AG04450 (cell line): Measurements from ENCODE around the gene UBE2E2. TPM values are rescaled to one million over a fixed set of nuclear protein-coding genes. Genes with fewer than 3 reads are reported as not detected.

Experiments
- CTCF ChIA-PET: fragments of 300-600, 350-600 bp; formaldehyde crosslinking; extraction: SDS; loops from one replicate; lab custom pipeline; 2022; ENCODE audit warnings: antibody characterized with exemption, inconsistent platforms; lab: Charles Lee
- POLR2A ChIA-PET: fragments of 350-600 bp; formaldehyde crosslinking; extraction: SDS; loops from one replicate; lab custom pipeline; 2021; ENCODE audit warnings: antibody characterized with exemption, inconsistent platforms; lab: Yijun Ruan, JAX
- DNase-seq: peaks from one replicate; pipeline ENCODE4 v3.0.0-alpha.2; 2011; ENCODE audit warnings: low read depth, low spot score
- H3K27ac ChIP-seq: one replicate; pipeline ENCODE4 v1.5.1; 2012; ENCODE audit warnings: low read depth, low read length, control low read depth
- H3K27me3 ChIP-seq: one replicate; pipeline ENCODE4 v1.6.0; 2012; ENCODE audit warnings: low read length; ENCODE audit not compliant: control insufficient read depth, insufficient read depth
- H3K4me3 ChIP-seq: 2 replicates; pipeline ENCODE4 v1.5.1; 2011; ENCODE audit warnings: mild to moderate bottlenecking, low read depth, low read length, control low read depth
- H3K9me3 ChIP-seq: 2 replicates; pipeline ENCODE4 v1.5.1; 2012; ENCODE audit warnings: low read length; ENCODE audit not compliant: control insufficient read depth, insufficient read depth
- polyA plus RNA-seq: library from polyadenylated mRNA; depleted of rRNA; stranded (reverse); fragments of >200 nt; gene quantifications from 2 replicates; pipeline ENCODE4 v1.2.3, GENCODE V29; 2011
- TF ChIP-seq, protein P1 (sequence below): IDR thresholded peaks from 2 replicates; pipeline ENCODE4 v1.5.1; 2011; ENCODE audit warnings: low read depth, low read length, control low read depth, inconsistent platforms

The UBE2E2 gene
- polyA plus RNA-seq, 1 experiment = 43.2 TPM

DNA sequence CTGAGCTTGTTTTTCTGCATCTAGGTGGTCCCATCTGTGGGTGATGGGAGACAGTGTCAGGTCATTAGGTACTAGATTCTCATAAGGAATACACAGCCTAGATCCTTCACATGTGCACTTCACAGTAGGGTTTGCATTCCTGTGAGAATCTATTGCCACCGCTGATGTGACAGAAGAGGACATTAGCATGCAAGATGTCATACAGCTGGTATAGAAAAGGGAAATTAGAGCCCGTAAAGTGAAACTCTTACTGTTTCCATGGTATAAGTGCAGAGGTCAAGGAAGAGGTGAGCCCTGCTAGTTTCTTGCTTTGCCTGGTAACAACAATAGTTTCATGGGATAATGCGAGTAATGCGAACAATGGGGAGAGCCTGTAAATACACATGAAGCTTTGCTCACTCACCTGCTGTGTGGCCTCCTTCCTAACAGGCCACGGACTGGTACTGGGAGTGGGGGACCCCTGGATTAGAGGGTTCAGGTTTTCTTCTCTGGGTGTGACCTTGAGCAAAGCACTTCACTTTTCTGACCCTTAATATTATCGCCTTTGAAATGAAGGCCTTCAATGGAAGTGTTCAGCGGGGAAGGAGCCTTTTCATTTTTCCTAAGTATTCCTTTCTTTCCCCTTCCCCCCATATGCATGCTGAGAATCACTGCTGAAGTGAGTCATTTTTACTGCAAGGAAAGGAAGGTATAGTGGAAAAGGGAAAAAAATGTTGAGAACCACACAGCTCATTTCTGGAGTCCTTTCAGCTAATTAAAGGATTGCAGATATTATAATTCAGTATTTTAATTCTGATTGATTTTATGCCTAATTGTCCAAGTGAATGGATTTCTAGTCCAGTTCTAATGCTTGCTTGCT, 286.4 kb downstream of the UBE2E2 start:
- H3K4me3 ChIP-seq = no peak overlapping the region
- TF ChIP-seq, protein P1, sequence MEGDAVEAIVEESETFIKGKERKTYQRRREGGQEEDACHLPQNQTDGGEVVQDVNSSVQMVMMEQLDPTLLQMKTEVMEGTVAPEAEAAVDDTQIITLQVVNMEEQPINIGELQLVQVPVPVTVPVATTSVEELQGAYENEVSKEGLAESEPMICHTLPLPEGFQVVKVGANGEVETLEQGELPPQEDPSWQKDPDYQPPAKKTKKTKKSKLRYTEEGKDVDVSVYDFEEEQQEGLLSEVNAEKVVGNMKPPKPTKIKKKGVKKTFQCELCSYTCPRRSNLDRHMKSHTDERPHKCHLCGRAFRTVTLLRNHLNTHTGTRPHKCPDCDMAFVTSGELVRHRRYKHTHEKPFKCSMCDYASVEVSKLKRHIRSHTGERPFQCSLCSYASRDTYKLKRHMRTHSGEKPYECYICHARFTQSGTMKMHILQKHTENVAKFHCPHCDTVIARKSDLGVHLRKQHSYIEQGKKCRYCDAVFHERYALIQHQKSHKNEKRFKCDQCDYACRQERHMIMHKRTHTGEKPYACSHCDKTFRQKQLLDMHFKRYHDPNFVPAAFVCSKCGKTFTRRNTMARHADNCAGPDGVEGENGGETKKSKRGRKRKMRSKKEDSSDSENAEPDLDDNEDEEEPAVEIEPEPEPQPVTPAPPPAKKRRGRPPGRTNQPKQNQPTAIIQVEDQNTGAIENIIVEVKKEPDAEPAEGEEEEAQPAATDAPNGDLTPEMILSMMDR = no peak
- no peak for DNase-seq
- ChIA-PET CTCF (no interaction called here), POLR2A (interaction anchor here (0.6 to 0.9 kb wide), 2 partner anchors 11 to 35 kb away, joined by 3 read pairs; no protein-coding TSS in a partner anchor)
- peaks cover 15% of the 10 kb centered on the region for H3K9me3 ChIP-seq
- H3K27me3 ChIP-seq = no peaks in the 10 kb centered on the region
- no peak overlapping the region for H3K27ac ChIP-seq

DNA sequence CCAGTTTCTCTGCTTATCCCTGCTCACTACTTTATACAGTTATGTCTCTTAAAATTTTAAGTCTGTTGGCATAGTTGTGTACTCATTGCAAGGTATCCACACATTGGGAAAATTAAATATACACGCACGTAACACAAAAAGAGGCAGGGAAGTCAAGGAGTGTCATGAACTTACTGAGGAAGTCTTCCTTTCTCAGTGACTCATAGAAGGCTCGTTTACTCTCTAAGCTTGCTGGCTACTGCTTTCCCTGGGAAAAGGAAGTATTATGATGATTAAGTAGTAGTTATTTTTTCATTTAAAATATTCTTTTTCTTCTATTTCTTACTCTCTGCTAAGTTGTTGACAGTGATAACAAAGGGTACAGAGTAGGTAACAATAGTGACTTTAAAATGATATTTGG, 287.3 kb downstream of the UBE2E2 start:
- DNase-seq = peak; percentile 11
- TF ChIP-seq, protein P1 = no peak
- Histone ChIP-seq H3K27me3 (no peaks in the 10 kb centered on the region), H3K9me3 (peaks cover 15% of the 10 kb centered on the region), H3K27ac (no peak overlapping the region), H3K4me3 (no peak overlapping the region)
- POLR2A ChIA-PET = interaction anchor here (0.9 kb wide), 1 partner anchor 34 kb away, joined by 3 read pairs; no protein-coding TSS in a partner anchor
- CTCF ChIA-PET = no interaction called here

DNA sequence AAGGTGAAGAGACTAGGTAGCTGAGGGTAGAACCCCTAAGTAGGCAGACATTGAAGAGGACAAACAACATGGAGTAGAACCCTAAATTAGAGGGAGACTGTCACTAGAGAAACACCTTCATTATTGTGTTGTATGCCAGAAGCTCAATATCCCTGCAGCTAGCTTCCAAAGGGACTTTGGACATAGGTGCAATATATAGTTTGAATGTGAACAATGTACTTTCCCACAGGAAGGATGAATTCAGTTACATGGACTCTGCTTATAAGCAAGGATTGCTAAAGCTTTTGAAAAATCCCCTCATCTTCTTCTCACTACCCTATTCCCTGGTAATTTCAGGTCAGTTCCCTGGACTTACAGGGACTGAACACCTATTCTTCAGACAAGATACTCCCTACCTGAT, 288.9 kb downstream of the UBE2E2 start:
- Histone ChIP-seq H3K4me3 (no peak overlapping the region), H3K27me3 (no peaks in the 10 kb centered on the region), H3K9me3 (peaks cover 2% of the 10 kb centered on the region), H3K27ac (no peak overlapping the region)
- TF ChIP-seq, protein P1 = no peak
- no peak for DNase-seq
- POLR2A ChIA-PET = no interaction called here
- CTCF ChIA-PET = no interaction called here

DNA sequence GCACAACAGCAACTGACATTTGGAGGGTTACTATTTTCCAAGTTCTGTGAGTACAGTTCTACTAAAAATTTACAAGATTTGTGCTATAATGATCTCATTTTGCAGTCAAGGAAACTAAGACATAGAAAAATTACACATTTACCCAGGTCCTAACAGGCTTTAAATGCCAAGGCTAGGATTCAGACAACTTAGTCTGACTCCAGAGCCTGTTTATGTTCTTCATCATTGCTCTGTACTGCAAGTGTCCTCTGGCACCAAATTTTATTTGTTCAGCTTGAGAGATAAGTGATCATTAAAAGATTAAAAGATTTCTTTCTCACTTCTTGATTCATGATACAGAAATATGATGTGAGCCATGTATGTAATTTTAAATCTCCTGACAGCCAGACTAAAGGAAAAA, 290.8 kb downstream of the UBE2E2 start:
- Histone ChIP-seq H3K27me3 (no peaks in the 10 kb centered on the region), H3K4me3 (no peak overlapping the region), H3K27ac (no peak overlapping the region), H3K9me3 (no peaks in the 10 kb centered on the region)
- POLR2A ChIA-PET = no interaction called here
- CTCF ChIA-PET = no interaction called here
- no peak for DNase-seq
- TF ChIP-seq, protein P1 = no peak

DNA sequence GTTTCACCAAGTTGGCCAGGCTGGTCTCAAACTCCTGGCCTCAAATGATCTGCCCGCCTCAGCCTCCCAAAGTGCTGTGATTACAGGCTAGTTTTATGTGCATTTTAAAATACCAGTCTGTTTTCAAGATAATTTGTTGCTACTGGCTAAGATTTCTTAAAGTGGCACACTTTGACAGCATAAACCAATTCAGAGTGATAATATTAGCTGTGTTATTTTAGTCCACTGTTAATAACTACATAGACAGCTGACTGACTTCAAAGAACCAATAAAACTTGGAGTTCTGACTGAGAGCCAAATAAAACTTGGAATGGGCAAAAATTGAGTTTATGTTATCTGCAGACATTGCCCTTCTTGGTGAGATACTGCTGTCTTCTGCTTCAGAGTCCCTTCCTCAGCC, 291.8 kb downstream of the UBE2E2 start:
- Histone ChIP-seq H3K9me3 (no peaks in the 10 kb centered on the region), H3K4me3 (no peak overlapping the region), H3K27me3 (no peaks in the 10 kb centered on the region), H3K27ac (no peak overlapping the region)
- no peak for DNase-seq
- TF ChIP-seq, protein P1 = no peak
- ChIA-PET CTCF (no interaction called here), POLR2A (no interaction called here)
